Stimulated activated CD8-positive, alpha-beta memory T cell treated with anti-CD3 and anti-CD28 coated beads, Interleukin-7, amount 100 ng/mL, for 1 hour (primary cell): ENCODE measurements around the gene ESYT2.
"Not testable (repeated sequence)": the region's sequence is repeated elsewhere in the genome, so short reads cannot be mapped to it uniquely, and the experiment has no call there.

Source experiments
- DNase-seq, 2 donors: peaks; one replicate each; pipeline ENCODE4 v3.0.0-alpha.2; 2020; ENCODE audit warnings: low read depth in 2 of 2

The ESYT2 gene, protein sequence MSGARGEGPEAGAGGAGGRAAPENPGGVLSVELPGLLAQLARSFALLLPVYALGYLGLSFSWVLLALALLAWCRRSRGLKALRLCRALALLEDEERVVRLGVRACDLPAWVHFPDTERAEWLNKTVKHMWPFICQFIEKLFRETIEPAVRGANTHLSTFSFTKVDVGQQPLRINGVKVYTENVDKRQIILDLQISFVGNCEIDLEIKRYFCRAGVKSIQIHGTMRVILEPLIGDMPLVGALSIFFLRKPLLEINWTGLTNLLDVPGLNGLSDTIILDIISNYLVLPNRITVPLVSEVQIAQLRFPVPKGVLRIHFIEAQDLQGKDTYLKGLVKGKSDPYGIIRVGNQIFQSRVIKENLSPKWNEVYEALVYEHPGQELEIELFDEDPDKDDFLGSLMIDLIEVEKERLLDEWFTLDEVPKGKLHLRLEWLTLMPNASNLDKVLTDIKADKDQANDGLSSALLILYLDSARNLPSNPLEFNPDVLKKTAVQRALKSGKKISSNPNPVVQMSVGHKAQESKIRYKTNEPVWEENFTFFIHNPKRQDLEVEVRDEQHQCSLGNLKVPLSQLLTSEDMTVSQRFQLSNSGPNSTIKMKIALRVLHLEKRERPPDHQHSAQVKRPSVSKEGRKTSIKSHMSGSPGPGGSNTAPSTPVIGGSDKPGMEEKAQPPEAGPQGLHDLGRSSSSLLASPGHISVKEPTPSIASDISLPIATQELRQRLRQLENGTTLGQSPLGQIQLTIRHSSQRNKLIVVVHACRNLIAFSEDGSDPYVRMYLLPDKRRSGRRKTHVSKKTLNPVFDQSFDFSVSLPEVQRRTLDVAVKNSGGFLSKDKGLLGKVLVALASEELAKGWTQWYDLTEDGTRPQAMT

DNA sequence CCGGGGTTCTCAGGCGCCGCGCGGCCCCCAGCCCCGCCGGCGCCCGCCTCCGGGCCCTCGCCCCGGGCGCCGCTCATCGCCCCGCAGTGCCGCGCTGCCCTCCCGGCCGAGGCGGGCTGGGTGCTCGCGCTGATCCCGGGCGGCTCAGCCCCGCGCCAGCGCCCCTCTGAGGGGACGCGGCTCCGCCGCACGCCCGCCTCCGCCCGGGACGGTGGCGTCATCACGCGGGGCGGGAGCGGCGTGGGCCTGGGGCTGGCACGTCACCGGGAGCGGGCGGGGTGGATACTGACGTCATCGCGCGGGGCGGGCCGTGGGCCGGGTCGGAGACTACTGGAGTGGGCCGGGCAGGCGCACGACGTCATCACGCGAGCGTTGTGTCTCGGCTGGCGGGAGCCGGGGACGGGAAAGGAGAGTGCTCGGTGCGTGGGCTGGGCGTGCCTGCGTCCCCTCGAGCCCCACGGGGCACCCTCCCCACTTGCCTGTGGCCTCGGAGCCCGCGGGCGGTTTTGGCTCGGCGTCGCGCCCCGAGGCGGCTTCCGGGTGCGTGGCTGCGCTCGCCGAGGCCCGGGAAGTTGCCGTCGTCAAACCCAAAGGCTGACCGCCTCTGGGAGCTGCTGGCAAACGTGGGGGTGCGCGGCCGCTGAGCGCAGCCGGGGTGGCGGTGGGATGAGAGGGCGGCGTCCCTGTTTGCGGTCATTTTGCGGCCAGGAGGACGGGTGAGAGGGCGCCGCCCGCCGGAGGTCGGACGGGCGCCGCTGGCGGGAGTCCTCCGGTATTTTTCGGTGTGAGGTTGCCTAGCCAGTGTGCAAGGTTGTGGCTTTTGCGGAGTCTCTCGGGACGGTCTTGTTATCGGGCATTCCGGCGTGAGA is at the start of gene ESYT2:
TSS of gene ESYT2 (minus strand) at position 168 of the 869 bp plus-strand sequence. CDS start at position 77, 91 bp downstream.
- DNase-seq, result peak; percentile 99 to 100

DNA sequence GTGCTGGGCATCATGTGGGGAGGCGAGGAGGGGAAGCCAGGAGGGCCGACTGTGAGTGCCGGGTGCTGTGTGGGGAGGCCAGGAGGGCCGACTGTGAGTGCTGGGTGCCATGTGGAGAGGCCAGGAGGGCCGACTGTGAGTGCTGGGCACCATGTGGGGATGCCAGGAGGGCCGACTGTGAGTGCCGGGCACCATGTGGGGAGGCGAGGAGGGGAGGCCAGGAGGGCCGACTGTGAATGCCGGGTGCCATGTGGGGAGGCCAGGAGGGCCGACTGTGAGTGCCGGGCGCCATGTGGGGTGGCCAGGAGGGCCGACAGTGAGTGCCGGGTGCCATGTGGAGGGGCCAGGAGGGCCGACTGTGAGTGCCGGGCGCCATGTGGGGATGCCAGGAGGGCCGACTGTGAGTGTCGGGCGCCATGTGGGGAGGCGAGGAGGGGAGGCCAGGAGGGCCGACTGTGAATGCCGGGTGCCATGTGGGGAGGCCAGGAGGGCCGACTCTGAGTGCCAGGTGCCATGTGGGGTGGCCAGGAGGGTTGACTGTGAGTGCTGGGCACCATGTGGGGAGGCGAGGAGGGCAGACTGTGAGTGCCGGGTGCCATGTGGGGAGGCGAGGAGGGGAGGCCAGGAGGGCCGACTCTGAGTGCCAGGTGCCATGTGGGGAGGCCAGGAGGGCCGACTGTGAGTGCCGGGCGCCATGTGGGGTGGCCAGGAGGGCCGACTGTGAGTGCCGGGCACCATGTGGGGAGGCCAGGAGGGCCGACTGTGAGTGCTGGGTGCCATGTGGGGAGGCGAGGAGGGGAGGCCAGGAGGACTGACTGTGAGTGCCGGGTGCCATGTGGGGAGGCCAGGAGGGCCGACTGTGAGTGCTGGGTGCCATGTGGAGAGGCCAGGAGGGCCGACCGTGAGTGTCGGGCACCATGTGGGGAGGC is 49.1 kb upstream of the ESYT2 start:
- not testable (repeated sequence) for DNase-seq

DNA sequence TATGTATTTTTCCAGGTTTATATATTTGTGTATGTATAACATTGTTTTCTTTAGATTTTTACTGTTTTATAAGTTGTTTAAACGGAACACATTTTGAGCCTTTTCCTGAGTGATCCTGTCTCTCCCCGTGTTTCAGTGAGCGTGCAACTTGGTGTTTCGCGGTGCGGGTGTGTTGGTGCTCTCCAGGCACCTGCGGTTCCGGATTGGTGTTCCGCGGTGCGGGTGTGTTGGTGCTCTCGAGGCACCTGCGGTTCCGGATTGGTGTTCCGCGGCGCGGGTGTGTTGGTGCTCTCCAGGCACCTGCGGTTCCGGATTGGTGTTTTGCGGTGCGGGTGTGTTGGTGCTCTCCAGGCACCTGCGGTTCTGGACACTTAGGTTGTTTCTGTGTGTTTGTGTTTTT is 47.7 kb upstream of the ESYT2 start:
- no peak for DNase-seq

DNA sequence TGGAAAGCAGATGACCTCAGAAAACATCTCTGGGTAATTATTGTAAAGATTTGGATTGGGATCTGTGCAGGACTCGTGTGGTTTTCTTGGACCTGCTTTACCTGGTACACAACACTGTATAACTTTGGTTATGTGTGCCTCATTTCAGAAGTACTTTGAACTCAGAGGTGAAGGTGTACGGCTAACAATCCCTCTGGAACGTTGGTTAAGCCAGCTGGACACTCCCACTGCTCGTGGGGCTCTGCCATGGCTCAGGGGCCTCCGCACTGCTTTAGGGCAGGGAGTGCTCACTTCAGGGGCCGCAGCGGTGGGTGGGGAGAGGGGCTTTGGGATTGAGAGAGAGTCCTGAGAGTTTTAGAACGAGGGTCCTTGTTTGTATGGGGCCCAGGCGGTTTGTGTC is 40.6 kb upstream of the ESYT2 start:
- no peak for DNase-seq

DNA sequence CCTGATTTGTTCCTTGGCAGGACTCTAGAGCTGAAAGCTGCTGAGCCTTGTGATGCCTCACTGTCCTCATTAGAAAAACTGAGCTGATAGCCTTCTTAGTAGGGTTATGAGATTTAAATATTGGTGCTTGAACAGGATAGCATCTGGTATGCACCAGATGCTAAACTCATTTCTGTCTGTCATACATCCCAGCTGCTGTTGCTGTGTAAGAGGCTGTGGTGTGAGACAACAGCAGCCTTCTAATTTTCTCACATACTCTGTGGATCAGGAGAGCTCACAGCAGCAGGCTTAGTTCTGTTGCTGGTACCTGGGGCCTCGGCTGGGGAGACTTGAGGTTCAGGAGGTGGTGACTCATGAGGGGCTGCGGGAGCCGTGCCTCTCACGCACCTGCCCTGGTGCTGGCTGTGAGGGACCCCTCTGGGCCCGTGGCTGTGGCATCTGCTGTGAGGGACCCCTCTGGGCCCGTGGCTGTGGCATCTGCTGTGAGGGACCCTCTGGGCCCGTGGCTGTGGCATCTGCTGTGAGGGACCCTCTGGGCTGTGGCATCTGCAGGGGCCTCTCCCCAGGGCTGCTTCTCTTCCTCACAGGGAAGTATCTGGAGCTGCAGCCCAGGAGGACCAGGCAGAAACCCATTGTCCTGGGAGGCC is 39.6 kb upstream of the ESYT2 start:
- DNase-seq, result no peak

DNA sequence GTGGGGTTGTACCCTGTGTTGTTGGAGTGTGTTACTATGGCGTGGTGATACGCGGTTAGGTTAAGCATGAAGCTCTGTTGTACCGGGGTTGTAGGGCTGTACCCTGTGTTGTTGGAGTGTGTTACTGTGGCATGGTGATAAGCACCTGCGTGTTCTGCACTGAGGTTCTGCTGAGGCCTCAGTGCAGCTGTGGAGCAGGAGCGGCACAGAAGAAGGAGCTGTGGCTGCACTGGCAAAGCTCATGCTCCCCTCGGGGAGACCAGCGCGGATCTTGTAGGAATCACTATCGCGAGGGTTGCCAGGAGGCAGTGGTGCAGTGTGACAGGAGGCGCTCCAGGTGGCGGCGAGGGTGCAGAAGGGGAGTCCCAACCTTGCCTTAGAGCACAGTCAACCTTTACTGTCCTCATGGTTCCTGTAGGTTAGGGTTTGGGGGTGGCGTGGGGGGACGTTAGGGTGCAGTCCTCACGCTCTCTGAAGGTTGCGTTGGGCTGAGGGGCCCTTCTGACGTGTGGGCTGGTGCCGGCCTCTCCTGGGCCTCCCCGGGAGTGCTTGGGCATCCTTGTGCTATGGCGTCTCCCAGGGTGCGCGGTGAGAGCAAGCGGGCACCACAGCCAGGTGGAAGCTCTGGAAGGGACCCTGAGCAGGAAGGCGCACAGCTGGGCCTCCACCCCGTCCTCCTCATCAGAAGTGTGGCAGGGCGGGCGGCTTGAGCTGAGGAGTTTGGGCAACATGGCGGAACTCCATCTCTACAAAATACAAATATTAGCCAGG is 38.1 kb upstream of the ESYT2 start:
- no peak for DNase-seq

DNA sequence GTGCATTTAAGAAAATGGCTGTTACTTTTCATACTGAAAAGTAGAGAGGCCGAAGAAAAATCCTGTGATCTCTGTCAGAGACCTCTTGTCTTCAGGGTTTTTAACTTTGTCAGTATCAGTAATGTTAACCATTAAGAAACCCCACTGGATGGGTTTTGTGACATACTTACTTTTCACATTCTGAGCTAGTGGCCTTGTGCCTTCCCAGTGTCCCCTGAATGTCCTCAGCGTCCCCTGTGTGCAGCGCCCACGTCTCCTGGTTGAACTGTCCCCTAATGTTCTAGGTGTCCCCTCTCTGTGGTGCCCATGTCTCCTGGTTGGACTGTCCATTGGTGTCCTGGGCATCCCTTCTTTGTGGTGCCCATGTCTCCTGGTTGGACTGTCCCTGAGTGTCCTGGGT is 36.7 kb upstream of the ESYT2 start:
- DNase-seq, result no peak

DNA sequence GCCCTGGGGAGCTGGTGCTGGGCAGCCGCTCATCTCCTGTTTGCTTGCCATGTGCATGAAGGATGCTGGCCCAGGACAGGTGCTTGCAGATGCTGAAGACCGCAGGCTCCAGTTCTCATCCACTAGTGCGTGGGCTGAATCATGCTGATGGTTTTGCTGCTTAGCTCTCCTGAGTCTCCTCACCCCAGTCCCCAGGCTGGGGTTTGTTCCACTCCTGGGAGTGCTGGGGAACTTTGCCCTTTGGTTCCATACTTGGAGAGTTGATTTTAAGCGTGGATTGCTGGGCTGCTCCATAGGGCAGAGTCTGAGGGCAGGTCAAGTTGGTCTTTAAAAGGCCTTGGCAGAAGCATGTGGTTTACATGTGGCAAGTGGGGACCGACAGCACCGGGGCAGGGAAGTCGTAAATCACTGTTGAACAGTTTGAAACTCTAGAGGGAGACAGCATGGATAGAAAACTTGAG is 36.2 kb upstream of the ESYT2 start:
- DNase-seq, result no peak

DNA sequence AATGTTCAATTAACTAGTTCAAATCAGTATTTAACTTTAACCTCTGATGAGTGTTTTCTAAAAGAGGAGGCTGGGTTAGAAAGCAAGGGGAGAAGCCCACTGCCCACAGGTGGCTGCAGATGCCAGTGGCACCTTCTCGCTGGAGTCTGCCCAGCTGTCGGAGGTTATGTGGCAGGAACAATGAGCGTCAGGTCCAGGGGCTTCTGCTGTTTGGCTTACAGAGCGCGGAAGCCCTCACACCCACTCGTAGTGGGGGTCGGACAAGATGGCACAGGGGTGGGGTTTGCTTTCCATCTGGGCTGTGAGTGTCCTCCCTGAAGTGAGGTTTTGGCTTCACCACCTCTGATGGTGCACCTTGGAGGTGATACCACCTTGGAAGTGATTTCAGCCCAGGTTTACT is 35.5 kb upstream of the ESYT2 start:
- DNase-seq, result no peak

DNA sequence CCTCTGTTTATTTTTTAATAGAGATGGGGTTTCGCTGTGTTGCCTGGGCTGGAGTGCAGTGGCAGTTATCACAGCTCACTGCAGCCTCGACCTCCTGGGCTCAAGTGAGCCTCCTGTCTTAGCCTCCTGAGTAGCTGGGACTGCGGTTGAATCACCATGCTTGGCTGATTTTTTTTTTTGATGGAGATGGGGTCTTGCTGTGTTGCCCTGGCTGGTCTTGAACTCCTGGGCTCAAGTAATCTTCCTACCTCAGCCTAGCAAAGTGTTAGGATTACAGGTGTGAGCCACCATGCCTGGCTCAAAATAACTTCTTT is 35.2 kb upstream of the ESYT2 start:
- no peak for DNase-seq

DNA sequence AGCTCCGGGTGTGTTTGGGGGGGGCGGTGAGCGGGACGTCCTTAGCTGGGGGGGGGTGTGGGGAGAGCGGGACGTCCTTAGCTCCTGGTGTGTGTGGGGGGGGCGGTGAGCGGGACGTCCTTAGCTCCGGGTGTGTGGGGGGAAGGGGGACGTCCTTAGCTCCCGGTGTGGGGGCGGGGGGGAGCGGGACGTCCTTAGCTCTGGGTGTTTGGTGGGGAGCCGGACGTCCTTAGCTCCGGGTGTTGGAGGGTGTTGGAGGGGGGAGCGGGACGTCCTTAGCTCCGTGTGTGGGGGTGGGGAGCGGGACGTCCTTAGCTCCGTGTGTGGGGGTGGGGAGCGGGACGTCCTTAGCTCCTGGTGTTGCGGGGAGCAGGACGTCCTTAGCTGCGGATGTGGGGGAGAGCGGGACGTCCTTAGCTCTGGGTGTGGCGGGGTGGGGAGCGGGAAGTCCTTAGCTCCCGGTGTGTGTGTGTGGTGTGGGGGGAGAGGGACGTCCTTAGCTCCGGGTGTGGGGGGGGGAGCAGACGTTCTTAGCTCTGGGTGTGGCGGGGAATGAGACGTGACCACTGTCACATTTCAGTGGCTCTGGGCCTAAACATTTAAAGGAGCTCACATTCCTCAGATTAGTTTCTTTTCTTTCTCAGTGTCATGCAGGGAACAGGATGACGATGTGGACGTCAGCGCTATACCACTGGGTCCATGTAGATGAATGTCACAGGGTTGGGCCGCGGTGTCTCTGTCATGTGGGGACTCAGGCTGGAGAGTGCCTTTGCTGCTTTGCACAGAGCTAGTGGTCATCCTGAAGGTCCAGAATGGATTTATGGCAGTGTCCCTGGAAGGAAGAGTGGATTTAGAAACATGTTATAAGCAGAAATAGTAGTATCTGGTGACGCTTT is 34.5 kb upstream of the ESYT2 start:
- DNase-seq, result no peak

DNA sequence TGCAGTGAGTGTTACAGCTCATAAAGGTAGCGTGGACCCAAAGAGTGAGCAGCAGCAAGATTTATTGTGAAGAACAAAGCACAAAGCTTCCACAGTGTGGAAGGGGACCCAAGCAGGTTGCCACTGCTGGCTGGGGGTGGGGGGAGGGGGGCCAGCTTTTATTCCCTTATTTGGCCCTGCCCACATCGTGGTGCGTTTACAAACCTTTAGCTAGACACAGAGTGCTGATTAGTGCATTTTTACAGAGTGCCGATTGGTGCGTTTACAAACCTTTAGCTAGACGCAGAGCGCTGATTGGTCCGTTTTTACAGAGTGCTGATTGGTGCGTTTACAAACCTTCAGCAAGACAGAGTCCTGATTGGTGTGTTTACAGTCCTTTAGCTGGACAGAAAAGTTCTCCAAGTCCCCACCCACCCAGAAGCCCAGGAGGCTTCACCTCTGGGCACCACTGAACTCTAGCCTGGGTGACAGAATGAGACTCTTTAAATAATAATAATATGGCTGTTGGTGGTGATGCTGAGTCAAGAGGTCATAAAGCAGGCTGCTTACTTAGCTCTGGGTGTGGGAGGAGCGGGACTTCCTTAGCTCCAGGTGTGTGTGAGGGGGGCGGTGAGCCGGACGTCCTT is 33.8 kb upstream of the ESYT2 start:
- DNase-seq, result not testable (repeated sequence)

DNA sequence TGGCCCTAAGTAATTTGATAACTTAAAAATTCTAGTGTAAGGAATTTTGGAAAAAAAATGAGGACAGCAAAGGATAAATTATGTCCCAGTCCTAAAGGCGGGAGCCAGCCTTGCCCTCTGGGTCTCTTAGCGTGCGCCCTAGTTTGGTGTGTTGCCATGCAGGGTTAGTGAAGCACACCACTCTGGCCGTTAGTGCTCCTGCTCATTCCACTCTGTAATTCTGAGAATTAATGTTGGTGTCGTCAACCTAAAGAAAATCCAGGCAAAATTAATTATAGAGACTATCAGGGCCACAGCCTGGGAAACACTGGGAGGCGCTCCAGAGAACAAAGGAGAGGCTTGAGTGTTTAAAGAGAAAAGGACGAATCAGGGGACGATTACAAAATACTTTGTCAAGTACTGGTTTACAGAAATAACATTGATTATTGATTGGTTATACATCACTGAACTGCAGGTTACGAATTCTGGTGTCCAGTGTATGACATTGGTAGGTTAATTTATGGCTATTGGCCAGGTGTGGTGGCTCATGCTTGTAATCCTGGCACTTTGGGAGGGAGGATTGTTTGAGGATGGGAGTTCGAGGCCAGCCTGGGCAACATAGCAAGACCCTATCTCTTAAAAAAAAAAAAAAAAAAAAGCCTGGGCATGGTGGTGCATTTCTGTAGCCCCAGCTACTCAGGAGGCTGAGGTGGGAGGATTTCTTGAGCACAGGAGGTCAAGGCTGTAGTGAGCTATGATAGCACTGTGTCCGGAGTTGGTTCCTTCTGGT is 32.8 kb upstream of the ESYT2 start:
- DNase-seq, result no peak

DNA sequence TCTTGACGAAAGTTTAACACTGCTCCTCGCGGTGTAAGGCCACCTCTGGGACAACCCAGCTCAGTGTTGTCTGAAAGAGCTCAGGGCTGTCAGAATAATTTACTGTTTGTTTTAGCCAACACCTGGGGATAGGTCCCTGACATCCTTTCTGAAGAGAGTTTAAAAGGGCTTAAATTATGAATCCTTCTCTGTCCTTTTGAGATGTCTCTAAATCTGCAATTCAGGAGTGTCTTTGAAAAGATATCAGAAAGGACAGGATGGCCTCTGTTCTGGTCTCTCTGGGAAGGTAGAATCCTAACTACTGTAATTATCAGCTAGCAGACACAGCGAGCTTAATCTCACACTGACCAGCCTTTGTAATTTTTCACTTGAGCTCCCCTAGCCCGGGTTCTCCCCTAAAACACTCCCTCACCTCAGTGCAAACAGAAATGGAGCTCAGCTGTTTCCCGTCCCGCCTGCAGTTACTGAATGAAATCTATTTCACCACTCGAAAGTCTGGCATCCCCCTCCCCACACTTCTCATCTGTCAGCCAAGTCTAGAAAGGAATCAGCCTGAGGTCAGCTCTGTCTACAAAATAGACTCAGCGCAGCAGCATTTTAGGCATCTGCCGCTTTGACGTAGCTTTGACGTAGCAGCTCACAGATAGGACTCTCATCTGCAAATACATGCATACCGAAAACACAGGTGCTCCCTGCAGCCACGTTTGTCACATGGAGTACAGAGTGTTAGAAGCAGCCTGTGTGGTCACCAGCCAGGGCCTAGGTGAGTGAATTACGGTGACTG is 31.9 kb upstream of the ESYT2 start:
- DNase-seq, result no peak

DNA sequence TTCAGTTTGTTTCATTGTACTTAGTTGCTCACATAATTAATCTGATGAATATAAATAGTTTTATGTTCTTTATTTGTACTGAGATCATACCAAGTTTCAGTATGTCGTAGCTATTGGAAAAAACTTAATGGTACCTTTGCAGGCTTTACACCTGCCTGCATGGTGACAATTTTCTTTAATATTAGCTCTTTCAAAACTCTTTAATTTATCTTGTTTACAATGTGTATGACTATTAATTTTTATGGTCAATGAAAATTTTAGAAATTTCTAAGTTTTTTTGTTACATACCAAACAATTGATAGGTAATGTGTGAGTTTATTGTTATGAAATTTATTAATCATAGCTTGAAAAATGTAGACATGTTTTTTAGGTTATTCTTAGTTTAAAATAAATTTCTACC is 31.1 kb upstream of the ESYT2 start:
- DNase-seq, result no peak
